Natural killer cell (primary cell): Measurements from ENCODE around the gene ARHGAP30. TPM values are rescaled to one million over a fixed set of nuclear protein-coding genes. Genes with fewer than 3 reads are reported as not detected.

ENCODE experiments used
- ATAC-seq, 3 donors: fragments of 150-1000 bp in 2 of 3; fragments of 200-7000 bp in 1 of 3; cut with Tn5 transposase; 1 replicate in 1 of 3; 2 replicates in 2 of 3; pipeline ENCODE4 v1.10.0; 2021; ENCODE audit warnings: mild to moderate bottlenecking in 2 of 3, moderate library complexity in 2 of 3
- DNase-seq, 2 donors: peaks; one replicate each; pipeline versions ENCODE4 v3.0.0 to v3.0.0-alpha.2; 2013 to 2021; ENCODE audit warnings: mixed read lengths in 1 of 2
- H3K27ac ChIP-seq: one replicate; pipeline ENCODE4 v1.5.1; 2013; ENCODE audit warnings: mild to moderate bottlenecking, low read length
- H3K27me3 ChIP-seq: one replicate; pipeline ENCODE4 v1.6.1; 2013; ENCODE audit warnings: low read length; ENCODE audit not compliant: control insufficient read depth, insufficient read depth
- H3K36me3 ChIP-seq: one replicate; pipeline ENCODE4 v1.6.1; 2013; ENCODE audit warnings: low read length; ENCODE audit not compliant: control insufficient read depth, insufficient read depth
- H3K4me1 ChIP-seq: one replicate; pipeline ENCODE4 v1.6.1; 2013; ENCODE audit warnings: low read length; ENCODE audit not compliant: control insufficient read depth, insufficient read depth
- H3K4me3 ChIP-seq: one replicate; pipeline ENCODE4 v1.5.1; 2013; ENCODE audit warnings: low read length
- H3K9me3 ChIP-seq: one replicate; pipeline ENCODE4 v1.6.1; 2013; ENCODE audit warnings: low read length; ENCODE audit not compliant: control insufficient read depth, insufficient read depth
- H3K27ac Mint-ChIP-seq, 2 donors: one replicate each; pipeline ENCODE4 v1.8.0; 2022; ENCODE audit warnings: mild to moderate bottlenecking in 2 of 2, mixed read lengths in 2 of 2, moderate library complexity in 1 of 2
- H3K27me3 Mint-ChIP-seq, 2 donors: one replicate each; pipeline ENCODE4 v1.8.0; 2022; ENCODE audit warnings: low read depth in 2 of 2, mixed read lengths in 2 of 2
- H3K36me3 Mint-ChIP-seq: one replicate; pipeline ENCODE4 v1.8.0; 2022; ENCODE audit warnings: mixed read lengths
- H3K4me1 Mint-ChIP-seq, 2 donors: one replicate each; pipeline ENCODE4 v1.8.0; 2022; ENCODE audit warnings: mixed read lengths in 2 of 2
- H3K4me3 Mint-ChIP-seq: one replicate; pipeline ENCODE4 v1.8.0; 2022; ENCODE audit warnings: mild to moderate bottlenecking, moderate library complexity, mixed read lengths
- H3K9me3 Mint-ChIP-seq, 2 donors: one replicate each; pipeline ENCODE4 v1.8.0; 2022; ENCODE audit warnings: mixed read lengths in 2 of 2
- WGBS: methylation state at CpG from one replicate; pipeline ENCODE4 v1.1.7; 2013; ENCODE audit warnings: missing lambda C conversion rate; ENCODE audit not compliant: insufficient coverage; 5-methylcytosine and 5-hydroxymethylcytosine counted together
- intact Hi-C: fragments of 100-400 bp; cut with micrococcal nuclease; formaldehyde crosslinking; loops from one replicate; pipeline ENCODE4 v1.14.2; 2022
- total RNA-seq, 4 donors: library from RNA; stranded (reverse); fragments of 120-200 nt in 1 of 4; gene quantifications; one replicate each; pipeline versions ENCODE4 v1.2.3 to v1.2.4, GENCODE V29; 2013 to 2022
- TF ChIP-seq, protein P1 (sequence below): fragments of 200-600 bp; IDR thresholded peaks from one replicate; pipeline ENCODE4 v1.8.0; 2022; ENCODE audit warnings: antibody characterized with exemption

The ARHGAP30 gene
- total RNA-seq, 3 donors from 2014 or later (not counting 1 experiment from before 2014, with no cell fraction given) = 246 to 310 (median 272) TPM

DNA sequence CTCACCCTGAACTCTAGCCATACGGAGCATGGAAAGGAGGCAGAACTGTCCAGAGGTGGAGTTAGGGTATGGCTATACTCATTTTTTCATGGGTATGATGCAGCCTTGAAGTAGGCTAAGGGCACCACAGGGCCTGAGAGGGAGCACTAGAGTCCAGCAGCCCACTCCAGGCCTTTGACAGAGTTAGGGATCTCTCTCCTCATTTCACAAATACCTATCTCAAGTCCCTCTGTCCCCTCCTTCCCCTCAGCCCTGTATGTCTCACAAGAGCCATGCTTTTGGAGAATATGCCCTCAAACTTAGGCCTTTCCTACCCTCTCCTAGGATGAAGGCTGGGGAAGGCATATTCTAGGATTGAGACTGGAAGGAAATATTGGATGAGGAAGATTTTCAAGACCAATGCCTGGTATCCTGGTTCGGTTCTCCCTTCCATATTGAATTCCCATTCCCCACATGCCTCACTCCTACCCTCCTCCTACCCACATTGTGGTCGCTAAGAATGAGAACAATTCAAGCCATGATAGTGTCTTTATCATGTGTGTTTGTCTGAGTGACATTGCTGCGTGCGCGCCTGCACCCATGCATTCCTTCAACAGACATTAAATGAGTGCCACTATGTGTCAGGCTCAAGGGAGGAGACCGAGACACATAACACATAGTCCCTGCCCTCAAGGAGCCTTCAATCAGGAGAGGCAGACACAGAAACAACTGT, 22.3 kb upstream of the ARHGAP30 start:
- Histone ChIP-seq H3K27ac (no peak overlapping the region), H3K27me3 (no peaks in the 10 kb centered on the region), H3K9me3 (no peaks in the 10 kb centered on the region), H3K4me1 (peaks cover 2% of the 10 kb centered on the region), H3K4me3 (no peak overlapping the region), H3K36me3 (no peaks in the 10 kb centered on the region)
- intact Hi-C loops = no loop called here
- DNase-seq (no peak), ATAC-seq (no peak)
- Mint-ChIP-seq H3K4me3 (no peak overlapping the region), H3K27me3 (peaks cover 0 to 8% of the 10 kb centered on the region in 2 donors), H3K36me3 (no peaks in the 10 kb centered on the region), H3K9me3 (no peaks in the 10 kb centered on the region), H3K4me1 (peaks cover 1% of the 10 kb centered on the region in 2 donors), H3K27ac (no peak overlapping the region)
- WGBS = 94% methylated on average over 5 of the region's 7 CpGs
- TF ChIP-seq, protein P1, sequence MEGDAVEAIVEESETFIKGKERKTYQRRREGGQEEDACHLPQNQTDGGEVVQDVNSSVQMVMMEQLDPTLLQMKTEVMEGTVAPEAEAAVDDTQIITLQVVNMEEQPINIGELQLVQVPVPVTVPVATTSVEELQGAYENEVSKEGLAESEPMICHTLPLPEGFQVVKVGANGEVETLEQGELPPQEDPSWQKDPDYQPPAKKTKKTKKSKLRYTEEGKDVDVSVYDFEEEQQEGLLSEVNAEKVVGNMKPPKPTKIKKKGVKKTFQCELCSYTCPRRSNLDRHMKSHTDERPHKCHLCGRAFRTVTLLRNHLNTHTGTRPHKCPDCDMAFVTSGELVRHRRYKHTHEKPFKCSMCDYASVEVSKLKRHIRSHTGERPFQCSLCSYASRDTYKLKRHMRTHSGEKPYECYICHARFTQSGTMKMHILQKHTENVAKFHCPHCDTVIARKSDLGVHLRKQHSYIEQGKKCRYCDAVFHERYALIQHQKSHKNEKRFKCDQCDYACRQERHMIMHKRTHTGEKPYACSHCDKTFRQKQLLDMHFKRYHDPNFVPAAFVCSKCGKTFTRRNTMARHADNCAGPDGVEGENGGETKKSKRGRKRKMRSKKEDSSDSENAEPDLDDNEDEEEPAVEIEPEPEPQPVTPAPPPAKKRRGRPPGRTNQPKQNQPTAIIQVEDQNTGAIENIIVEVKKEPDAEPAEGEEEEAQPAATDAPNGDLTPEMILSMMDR = no peak

- no peaks in the 10 kb centered on the region for H3K36me3 ChIP-seq
- H3K4me3 ChIP-seq = no peak overlapping the region
- H3K9me3 ChIP-seq = no peaks in the 10 kb centered on the region
- no peaks in the 10 kb centered on the region for H3K4me1 ChIP-seq
- H3K27me3 ChIP-seq = no peaks in the 10 kb centered on the region
- no peaks in the 10 kb centered on the region for H3K9me3 Mint-ChIP-seq
- no peak overlapping the region for H3K27ac ChIP-seq
- ATAC-seq = no peak
- H3K27me3 Mint-ChIP-seq = peaks cover 0 to 8% of the 10 kb centered on the region in 2 donors
- H3K4me1 Mint-ChIP-seq = no peaks in the 10 kb centered on the region
- intact Hi-C loops = no loop called here
- H3K27ac Mint-ChIP-seq = no peak overlapping the region
- H3K4me3 Mint-ChIP-seq = no peak overlapping the region
- no peak for DNase-seq
- TF ChIP-seq, protein P1 = no peak
- H3K36me3 Mint-ChIP-seq = no peaks in the 10 kb centered on the region
- 92% methylated on average over 5 of the region's 5 CpGs for WGBS
These were observed 21.4 kb upstream of the ARHGAP30 start for GRCh38 chr1:161091093-161091492.

- H3K9me3 ChIP-seq = no peaks in the 10 kb centered on the region
- Mint-ChIP-seq H3K9me3 (no peaks in the 10 kb centered on the region), H3K27me3 (peaks cover 0 to 8% of the 10 kb centered on the region in 2 donors), H3K4me1 (no peaks in the 10 kb centered on the region), H3K36me3 (no peaks in the 10 kb centered on the region), H3K27ac (no peak overlapping the region), H3K4me3 (no peak overlapping the region)
- intact Hi-C loops = no loop called here
- DNase-seq (peak in 1 of 2 donors; percentile 33), ATAC-seq (no peak)
- WGBS = 75% methylated on average over 3 of the region's 3 CpGs
- H3K27me3 ChIP-seq = no peaks in the 10 kb centered on the region
- H3K27ac ChIP-seq = no peak overlapping the region
- no peaks in the 10 kb centered on the region for H3K36me3 ChIP-seq
- H3K4me1 ChIP-seq = no peaks in the 10 kb centered on the region
- TF ChIP-seq, protein P1 = no peak
- H3K4me3 ChIP-seq = no peak overlapping the region
These were observed 20.9 kb upstream of the ARHGAP30 start for GRCh38 chr1:161090617-161091016.

DNA sequence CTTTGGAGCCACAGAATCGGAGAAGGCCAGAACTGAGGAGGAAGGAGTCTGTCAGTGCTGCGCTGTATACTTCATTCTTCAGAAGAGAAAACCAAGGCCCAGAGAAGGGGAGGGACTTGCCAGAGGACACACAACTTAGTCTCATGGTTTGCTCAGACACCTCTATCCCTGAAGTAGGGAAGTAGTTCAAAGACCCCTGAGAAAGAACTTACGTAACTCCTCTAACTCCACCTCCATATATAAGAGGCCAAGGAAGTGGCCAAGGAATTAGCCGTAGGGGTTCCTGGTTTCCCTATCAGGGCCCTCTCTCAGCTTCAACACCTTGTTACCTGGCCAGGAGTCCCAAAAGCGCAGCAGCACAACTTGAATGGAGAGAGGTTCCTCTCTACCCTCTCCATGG, 20.2 kb upstream of the ARHGAP30 start:
- Histone ChIP-seq H3K9me3 (no peaks in the 10 kb centered on the region), H3K27me3 (no peaks in the 10 kb centered on the region), H3K27ac (no peak overlapping the region), H3K4me1 (no peaks in the 10 kb centered on the region), H3K36me3 (no peaks in the 10 kb centered on the region), H3K4me3 (no peak overlapping the region)
- DNase-seq (no peak), ATAC-seq (no peak)
- TF ChIP-seq, protein P1 = no peak
- Mint-ChIP-seq H3K9me3 (no peaks in the 10 kb centered on the region), H3K27ac (no peak overlapping the region), H3K4me1 (no peaks in the 10 kb centered on the region), H3K27me3 (peaks cover 0 to 8% of the 10 kb centered on the region in 2 donors), H3K36me3 (no peaks in the 10 kb centered on the region), H3K4me3 (no peak overlapping the region)
- intact Hi-C loops = no loop called here
- WGBS = over 99% methylated on average over 5 of the region's 5 CpGs
